GM19351 (cell line): ENCODE data around the gene DAB1.

ENCODE experiments used
- ATAC-seq: cut with Tn5 transposase; IDR thresholded peaks from one replicate; pipeline ENCODE4 v1.9.1; 2021; ENCODE audit warnings: mild to moderate bottlenecking, moderate library complexity; ENCODE audit not compliant: unreplicated experiment

Gene DAB1

GRCh38 chr1:57132993-57133622, 290.8 kb downstream of the DAB1 start:
- ATAC-seq, result no peak

- ATAC-seq, result no peak
Observed at GRCh38 chr1:57131701-57132394, 292.0 kb downstream of the DAB1 start.

GRCh38 chr1:57131257-57131656, 292.6 kb downstream of the DAB1 start:
- no peak for ATAC-seq

GRCh38 chr1:57129865-57130264, 294.0 kb downstream of the DAB1 start:
- no peak for ATAC-seq

GRCh38 chr1:57127976-57128375, 295.9 kb downstream of the DAB1 start:
- ATAC-seq, result no peak

- peak; percentile 76 for ATAC-seq
Observed at GRCh38 chr1:57124768-57125446, 299.0 kb downstream of the DAB1 start.

GRCh38 chr1:57124170-57124569, 299.7 kb downstream of the DAB1 start:
- ATAC-seq, result no peak

- no peak for ATAC-seq
Observed at GRCh38 chr1:57122031-57122430, 301.8 kb downstream of the DAB1 start.

- no peak for ATAC-seq
Observed at GRCh38 chr1:57118948-57119603, 304.8 kb downstream of the DAB1 start.

GRCh38 chr1:57117753-57118152, 306.1 kb downstream of the DAB1 start:
- ATAC-seq, result no peak

- no peak for ATAC-seq
Observed at GRCh38 chr1:57116871-57117270, 307.0 kb downstream of the DAB1 start.

- no peak for ATAC-seq
Observed at GRCh38 chr1:57115030-57115614, 308.7 kb downstream of the DAB1 start.

GRCh38 chr1:57112148-57112547, 311.7 kb downstream of the DAB1 start:
- no peak for ATAC-seq

GRCh38 chr1:57111175-57111574, 312.7 kb downstream of the DAB1 start:
- ATAC-seq, result no peak

GRCh38 chr1:57109883-57110282, 314.0 kb downstream of the DAB1 start:
- ATAC-seq, result no peak

GRCh38 chr1:57109247-57109646, 314.6 kb downstream of the DAB1 start:
- ATAC-seq, result no peak

GRCh38 chr1:57106296-57106695, 317.6 kb downstream of the DAB1 start:
- no peak for ATAC-seq

GRCh38 chr1:57102561-57103326, 321.1 kb downstream of the DAB1 start:
- ATAC-seq, result no peak

GRCh38 chr1:57101209-57101608, 322.7 kb downstream of the DAB1 start:
- ATAC-seq, result no peak

- no peak for ATAC-seq
Observed at GRCh38 chr1:57094749-57095148, 329.1 kb downstream of the DAB1 start.

- ATAC-seq, result no peak
Observed at GRCh38 chr1:57093122-57093521, 330.7 kb downstream of the DAB1 start.
